Measurements from ENCODE around the gene PDIA6. TPM values are rescaled to one million over a fixed set of nuclear protein-coding genes. Genes with fewer than 3 reads are reported as not detected.

PDIA6 gene
- total RNA-seq, result 188 and 190 TPM in 2 replicates

- intact Hi-C loops (cut with micrococcal nuclease), result loop anchor here (2.0 to 5.0 kb wide), 6 partner anchors 120 to 940 kb away; partner anchors contain the start of genes HPCAL1, ODC1, ROCK2 and RRM2
Observed at GRCh38 chr2:10812362-10813162, at the start of gene PDIA6. TSS of gene PDIA6 (minus strand) at chr2:10812785. CDS start at chr2:10812696, 89 bp downstream.

- intact Hi-C loops (cut with micrococcal nuclease), result no loop called here
Observed at GRCh38 chr2:10862330-10862729, 49.7 kb upstream of the PDIA6 start.

- intact Hi-C loops (cut with micrococcal nuclease), result no loop called here
Observed at GRCh38 chr2:10861765-10862164, 49.2 kb upstream of the PDIA6 start.

GRCh38 chr2:10860814-10861325, 48.3 kb upstream of the PDIA6 start:
- intact Hi-C loops (cut with micrococcal nuclease), result no loop called here

GRCh38 chr2:10860081-10860813, 47.7 kb upstream of the PDIA6 start:
- intact Hi-C loops (cut with micrococcal nuclease), result no loop called here

- intact Hi-C loops (cut with micrococcal nuclease), result no loop called here
Observed at GRCh38 chr2:10859278-10859677, 46.7 kb upstream of the PDIA6 start.

- intact Hi-C loops (cut with micrococcal nuclease), result no loop called here
Observed at GRCh38 chr2:10848541-10848940, 36.0 kb upstream of the PDIA6 start.

- intact Hi-C loops (cut with micrococcal nuclease), result no loop called here
Observed at GRCh38 chr2:10847008-10847407, 34.4 kb upstream of the PDIA6 start.

- intact Hi-C loops (cut with micrococcal nuclease), result no loop called here
Observed at GRCh38 chr2:10846110-10846861, 33.7 kb upstream of the PDIA6 start.

GRCh38 chr2:10845640-10846039, 33.1 kb upstream of the PDIA6 start:
- intact Hi-C loops (cut with micrococcal nuclease), result no loop called here

GRCh38 chr2:10844097-10844496, 31.5 kb upstream of the PDIA6 start:
- intact Hi-C loops (cut with micrococcal nuclease), result no loop called here

- intact Hi-C loops (cut with micrococcal nuclease), result no loop called here
Observed at GRCh38 chr2:10842506-10842905, 29.9 kb upstream of the PDIA6 start.

GRCh38 chr2:10841547-10842219, 29.1 kb upstream of the PDIA6 start:
- intact Hi-C loops (cut with micrococcal nuclease), result no loop called here

- intact Hi-C loops (cut with micrococcal nuclease), result no loop called here
Observed at GRCh38 chr2:10839813-10840212, 27.2 kb upstream of the PDIA6 start.

- intact Hi-C loops (cut with micrococcal nuclease), result no loop called here
Observed at GRCh38 chr2:10838734-10839133, 26.1 kb upstream of the PDIA6 start.

- intact Hi-C loops (cut with micrococcal nuclease), result no loop called here
Observed at GRCh38 chr2:10837298-10838266, 25.0 kb upstream of the PDIA6 start.

GRCh38 chr2:10835052-10835970, 22.7 kb upstream of the PDIA6 start:
- intact Hi-C loops (cut with micrococcal nuclease), result loop anchor here (1.0 kb wide), 1 partner anchor 289 kb away; no protein-coding TSS in a partner anchor

GRCh38 chr2:10834068-10834655, 21.6 kb upstream of the PDIA6 start:
- intact Hi-C loops (cut with micrococcal nuclease), result no loop called here

Data from T-helper 2 cell treated with Interferon-gamma antibody and Interleukin-4, amounts not matched to agents 100 ng/mL and 5 ng/mL, for 36 hours (primary cell).